A673 (cell line): Measurements from ENCODE around the gene NPHP1. TPM values are rescaled to one million over a fixed set of nuclear protein-coding genes. Genes with fewer than 3 reads are reported as not detected.
"Not testable (repeated sequence)": the region's sequence is repeated elsewhere in the genome, so short reads cannot be mapped to it uniquely, and the experiment has no call there.

Experiments used
- BruUV-seq: library from RNA; stranded (reverse); fragments of 400-500 nt; replicated peaks from 2 replicates; lab custom pipeline; 2021; lab: Mats Ljungman, UMichigan
- CTCF ChIA-PET: fragments of 300-600 bp; sonication (Branson Sonifier 250); formaldehyde crosslinking; loops from one replicate; lab custom pipeline; 2022; ENCODE audit warnings: antibody characterized with exemption; lab: Charles Lee
- POLR2A ChIA-PET: fragments of 300-600 bp; sonication (Branson Sonifier 250); formaldehyde crosslinking; loops from one replicate; lab custom pipeline; 2022; ENCODE audit warnings: antibody characterized with exemption; ENCODE audit not compliant: low non-redundant PET; lab: Charles Lee
- DNase-seq: peaks from one replicate; pipeline ENCODE4 v3.0.0-alpha.2; 2015; ENCODE audit warnings: low spot score
- H3K27ac ChIP-seq: fragments of 200-600 bp; sonication (generic); 2 replicates; pipeline ENCODE4 v1.5.1; 2016; ENCODE audit warnings: mixed run types, low read depth, mild to moderate bottlenecking, mixed read lengths, antibody characterized with exemption, low read length; ENCODE audit not compliant: poor library complexity, severe bottlenecking
- H3K27me3 ChIP-seq: fragments of 200-600 bp; sonication (generic); replicated peaks from 2 replicates; pipeline ENCODE4 v1.6.1; 2017; ENCODE audit warnings: mixed run types, low read depth, mild to moderate bottlenecking, mixed read lengths, antibody characterized with exemption, low read length; ENCODE audit not compliant: insufficient read depth, poor library complexity
- H3K36me3 ChIP-seq: fragments of 200-600 bp; sonication (generic); 2 replicates; pipeline ENCODE4 v1.6.1; 2016; ENCODE audit warnings: mixed run types, mild to moderate bottlenecking, mixed read lengths, antibody characterized with exemption, low read length; ENCODE audit not compliant: insufficient read depth, poor library complexity, severe bottlenecking
- H3K4me1 ChIP-seq: fragments of 200-600 bp; sonication (generic); 2 replicates; pipeline ENCODE4 v1.6.1; 2017; ENCODE audit warnings: mixed run types, mild to moderate bottlenecking, mixed read lengths, antibody characterized with exemption, low read length; ENCODE audit not compliant: insufficient read depth, poor library complexity, severe bottlenecking
- H3K4me3 ChIP-seq: fragments of 200-600 bp; sonication (generic); 2 replicates; pipeline ENCODE4 v1.5.1; 2016; ENCODE audit warnings: low read depth, mixed run types, mild to moderate bottlenecking, mixed read lengths, low read length; ENCODE audit not compliant: poor library complexity, severe bottlenecking
- H3K9me3 ChIP-seq: fragments of 200-600 bp; sonication (generic); 2 replicates; pipeline ENCODE4 v1.6.1; 2016; ENCODE audit warnings: mixed run types, low read depth, mild to moderate bottlenecking, mixed read lengths, antibody characterized with exemption, low read length; ENCODE audit not compliant: poor library complexity, severe bottlenecking
- EZH2 ChIP-seq: fragments of 200-600 bp; sonication (generic); IDR thresholded peaks from 2 replicates; pipeline ENCODE4 v1.6.1; 2017; ENCODE audit warnings: borderline replicate concordance, low read depth, mild to moderate bottlenecking, mixed read lengths, antibody characterized with exemption, low read length; ENCODE audit not compliant: poor library complexity, severe bottlenecking
- intact Hi-C: fragments of 100-400 bp; cut with micrococcal nuclease; formaldehyde crosslinking; loops from one replicate; pipeline ENCODE4 v1.10.0; 2022; ENCODE audit not compliant: unreplicated experiment
- total RNA-seq: library from RNA; stranded (reverse); gene quantifications from 2 replicates; pipeline ENCODE4 v1.2.3, GENCODE V29; 2021
- TF ChIP-seq, protein P1 (sequence below): fragments of 300-800, 200-600 bp; sonication (generic); conservative IDR thresholded peaks from 2 replicates; pipeline ENCODE4 v1.5.1; 2017; ENCODE audit warnings: low read depth, mild to moderate bottlenecking, antibody characterized with exemption, low read length, moderate library complexity, mixed read lengths

NPHP1 gene
- total RNA-seq, 1 experiment from 2014 or later: 4.5 TPM

- no peaks in the 10 kb centered on the region for H3K27me3 ChIP-seq
- TF ChIP-seq EZH2: no peak
- TF ChIP-seq, protein P1, sequence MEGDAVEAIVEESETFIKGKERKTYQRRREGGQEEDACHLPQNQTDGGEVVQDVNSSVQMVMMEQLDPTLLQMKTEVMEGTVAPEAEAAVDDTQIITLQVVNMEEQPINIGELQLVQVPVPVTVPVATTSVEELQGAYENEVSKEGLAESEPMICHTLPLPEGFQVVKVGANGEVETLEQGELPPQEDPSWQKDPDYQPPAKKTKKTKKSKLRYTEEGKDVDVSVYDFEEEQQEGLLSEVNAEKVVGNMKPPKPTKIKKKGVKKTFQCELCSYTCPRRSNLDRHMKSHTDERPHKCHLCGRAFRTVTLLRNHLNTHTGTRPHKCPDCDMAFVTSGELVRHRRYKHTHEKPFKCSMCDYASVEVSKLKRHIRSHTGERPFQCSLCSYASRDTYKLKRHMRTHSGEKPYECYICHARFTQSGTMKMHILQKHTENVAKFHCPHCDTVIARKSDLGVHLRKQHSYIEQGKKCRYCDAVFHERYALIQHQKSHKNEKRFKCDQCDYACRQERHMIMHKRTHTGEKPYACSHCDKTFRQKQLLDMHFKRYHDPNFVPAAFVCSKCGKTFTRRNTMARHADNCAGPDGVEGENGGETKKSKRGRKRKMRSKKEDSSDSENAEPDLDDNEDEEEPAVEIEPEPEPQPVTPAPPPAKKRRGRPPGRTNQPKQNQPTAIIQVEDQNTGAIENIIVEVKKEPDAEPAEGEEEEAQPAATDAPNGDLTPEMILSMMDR: no peak
- no TSS peak for BruUV-seq
- H3K36me3 ChIP-seq: no peaks in the 10 kb centered on the region
- POLR2A ChIA-PET: no interaction called here
- H3K4me3 ChIP-seq: no peak overlapping the region
- H3K9me3 ChIP-seq: no peaks in the 10 kb centered on the region
- CTCF ChIA-PET: no interaction called here
- intact Hi-C loops: no loop called here
- no peaks in the 10 kb centered on the region for H3K4me1 ChIP-seq
- no peak overlapping the region for H3K27ac ChIP-seq
- no peak for DNase-seq
Measured at GRCh38 chr2:110197452-110197851, 7.4 kb downstream of the NPHP1 start.

DNA sequence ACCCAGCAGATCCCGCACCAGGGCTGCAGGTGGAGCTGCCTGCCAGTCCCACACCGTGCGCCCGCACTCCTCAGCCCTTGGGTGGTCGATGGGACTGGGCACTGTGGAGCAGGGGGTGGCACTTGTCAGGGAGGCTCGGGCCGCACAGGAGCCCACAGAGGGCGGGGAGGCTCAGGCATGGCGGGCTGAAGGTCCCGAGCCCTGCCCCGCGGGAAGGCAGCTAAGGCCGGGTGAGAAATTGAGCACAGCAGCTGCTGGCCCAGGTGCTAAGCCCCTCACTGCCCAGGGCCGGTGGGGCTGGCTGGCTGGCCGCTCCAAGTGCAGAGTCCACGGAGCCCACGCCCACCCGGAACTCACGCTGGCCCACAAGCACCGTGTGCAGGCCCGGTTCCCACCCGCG is 14.6 kb downstream of the NPHP1 start:
- intact Hi-C loops, H3K9me3 ChIP-seq, H3K4me1 ChIP-seq, H3K27ac ChIP-seq, BruUV-seq, H3K27me3 ChIP-seq, H3K36me3 ChIP-seq, CTCF ChIA-PET, H3K4me3 ChIP-seq, POLR2A ChIA-PET, DNase-seq: not testable (repeated sequence)

- H3K27me3 ChIP-seq: no peaks in the 10 kb centered on the region
- no TSS peak for BruUV-seq
- ChIA-PET CTCF (no interaction called here), POLR2A (no interaction called here)
- H3K4me3 ChIP-seq: no peak overlapping the region
- H3K4me1 ChIP-seq: no peaks in the 10 kb centered on the region
- H3K9me3 ChIP-seq: peaks cover 5% of the 10 kb centered on the region
- no peak for TF ChIP-seq EZH2
- no peak overlapping the region for H3K27ac ChIP-seq
- no peaks in the 10 kb centered on the region for H3K36me3 ChIP-seq
- intact Hi-C loops: no loop called here
- no peak for DNase-seq
Measured at GRCh38 chr2:110182449-110182848, 22.4 kb downstream of the NPHP1 start.

DNA sequence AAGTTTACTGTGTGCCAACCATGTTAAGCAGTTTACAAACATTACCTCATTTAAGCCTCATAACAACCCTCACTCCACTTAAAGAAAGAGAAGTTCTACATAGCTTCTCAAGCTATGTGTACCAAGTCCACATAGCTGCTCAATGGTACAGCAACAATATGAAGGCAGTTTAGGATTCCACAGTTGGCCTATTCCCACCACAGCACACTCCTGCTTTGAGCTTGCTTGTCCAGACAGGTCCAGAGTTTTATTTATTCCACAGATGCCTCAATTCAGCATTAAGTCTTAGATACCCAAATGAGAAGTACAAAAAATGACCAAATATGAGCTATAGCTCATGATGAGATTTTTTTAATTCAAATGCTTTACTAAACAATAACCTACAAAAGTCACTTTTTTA is 24.8 kb downstream of the NPHP1 start:
- CTCF ChIA-PET: no interaction called here
- TF ChIP-seq, protein P1: no peak
- no peak for TF ChIP-seq EZH2
- no peak overlapping the region for H3K27ac ChIP-seq
- peaks cover 5% of the 10 kb centered on the region for H3K9me3 ChIP-seq
- DNase-seq: no peak
- intact Hi-C loops: no loop called here
- BruUV-seq: no TSS peak
- no peak overlapping the region for H3K4me3 ChIP-seq
- no peaks in the 10 kb centered on the region for H3K36me3 ChIP-seq
- H3K27me3 ChIP-seq: no peaks in the 10 kb centered on the region
- POLR2A ChIA-PET: interaction anchor here (0.7 kb wide), 1 partner anchor 10 kb away, joined by 12 read pairs; no protein-coding TSS in a partner anchor
- no peaks in the 10 kb centered on the region for H3K4me1 ChIP-seq
